Neural cell (in vitro differentiated cells): ENCODE results near the gene TRAPPC5. TPM values are rescaled to one million over a fixed set of nuclear protein-coding genes. Genes with fewer than 3 reads are reported as not detected.
A peak's percentile ranks its signal among the peaks of the same experiment; 100 is the strongest.

Source experiments
- H2AFZ ChIP-seq: fragments of 200-600, 300-800 bp; sonication (generic), shearing (Covaris generic); 2 replicates; pipeline ENCODE4 v1.6.0; 2014; ENCODE audit warnings: low read depth, mild to moderate bottlenecking, antibody characterized with exemption, low read length, moderate library complexity
- H3F3A ChIP-seq: fragments of 200-600 bp; shearing (Covaris generic); 2 replicates; pipeline ENCODE4 v1.6.1; 2016; ENCODE audit warnings: mild to moderate bottlenecking, moderate library complexity, mixed read lengths, antibody characterized with exemption, low read length; ENCODE audit not compliant: insufficient read depth, poor library complexity, severe bottlenecking
- H3K27ac ChIP-seq: fragments of 200-600, 300-800 bp; sonication (generic), shearing (Covaris generic); 2 replicates; pipeline ENCODE4 v1.5.1; 2014; ENCODE audit warnings: mild to moderate bottlenecking, low read length, moderate library complexity
- H3K27me3 ChIP-seq: fragments of 300-800, 200-600 bp; sonication (generic), shearing (Covaris generic); 2 replicates; pipeline ENCODE4 v1.6.0; 2014; ENCODE audit warnings: mild to moderate bottlenecking, low read depth, low read length, moderate library complexity; ENCODE audit not compliant: insufficient read depth
- H3K36me3 ChIP-seq: fragments of 300-800, 200-600 bp; sonication (generic), shearing (Covaris generic); 2 replicates; pipeline ENCODE4 v1.5.1; 2014; ENCODE audit warnings: mild to moderate bottlenecking, antibody characterized with exemption, low read length, moderate library complexity; ENCODE audit not compliant: insufficient read depth
- H3K4me2 ChIP-seq: fragments of 300-800, 200-600 bp; sonication (generic), shearing (Covaris generic); 2 replicates; pipeline ENCODE4 v1.6.0; 2014; ENCODE audit warnings: mild to moderate bottlenecking, low read length
- H3K4me3 ChIP-seq: fragments of 300-800, 200-600 bp; sonication (generic), shearing (Covaris generic); 2 replicates; pipeline ENCODE4 v1.5.1; 2014; ENCODE audit warnings: mild to moderate bottlenecking, low read length, moderate library complexity
- H3K79me2 ChIP-seq: fragments of 200-600 bp; shearing (Covaris generic); replicated peaks from 2 replicates; pipeline ENCODE4 v1.6.0; 2014; ENCODE audit warnings: mild to moderate bottlenecking, low read length, moderate library complexity; ENCODE audit not compliant: insufficient read depth
- H3K9ac ChIP-seq: fragments of 300-800, 200-600 bp; sonication (generic), shearing (Covaris generic); 2 replicates; pipeline ENCODE4 v1.6.1; 2016; ENCODE audit warnings: mild to moderate bottlenecking, low read length, mixed read lengths
- H3K9me2 ChIP-seq: fragments of 200-600 bp; shearing (Covaris generic); 2 replicates; pipeline ENCODE4 v1.6.1; 2016; ENCODE audit warnings: mild to moderate bottlenecking, low read length, mixed read lengths; ENCODE audit not compliant: insufficient read depth
- H3K9me3 ChIP-seq: fragments of 200-600, 300-800 bp; sonication (generic), shearing (Covaris generic); 2 replicates; pipeline ENCODE4 v1.6.1; 2016; ENCODE audit warnings: mild to moderate bottlenecking, mixed run types, low read length, moderate library complexity, mixed read lengths
- H4K20me1 ChIP-seq: fragments of 200-600 bp; shearing (Covaris generic); 2 replicates; pipeline ENCODE4 v1.6.1; 2016; ENCODE audit warnings: mild to moderate bottlenecking, mixed run types; ENCODE audit not compliant: insufficient read depth
- CTCF ChIP-seq: fragments of 450-650 bp; IDR thresholded peaks from 2 replicates; pipeline ENCODE4 v1.5.1; 2014; ENCODE audit warnings: antibody characterized with exemption, mild to moderate bottlenecking, moderate library complexity; ENCODE audit not compliant: poor library complexity, severe bottlenecking
- EP300 ChIP-seq: fragments of 450-650 bp; conservative IDR thresholded peaks from 2 replicates; pipeline ENCODE4 v1.6.1; 2014; ENCODE audit warnings: antibody characterized with exemption, mild to moderate bottlenecking, moderate library complexity; ENCODE audit not compliant: poor library complexity, severe bottlenecking
- EZH2 ChIP-seq: fragments of 200-600, 300-800 bp; shearing (Covaris generic), sonication (generic); IDR thresholded peaks from 2 replicates; pipeline ENCODE4 v1.6.1; 2014; ENCODE audit warnings: antibody characterized with exemption, low read length, borderline replicate concordance, mild to moderate bottlenecking; ENCODE audit not compliant: insufficient read depth, poor library complexity, severe bottlenecking
- MXI1 ChIP-seq: fragments of 450-650 bp; conservative IDR thresholded peaks from 2 replicates; pipeline ENCODE4 v1.6.1; 2014; ENCODE audit warnings: antibody characterized with exemption, mild to moderate bottlenecking; ENCODE audit not compliant: poor library complexity, severe bottlenecking
- POLR2AphosphoS5 ChIP-seq: IDR thresholded peaks from 2 replicates; pipeline ENCODE4 v1.6.1; 2012
- RAD21 ChIP-seq: fragments of 450-650 bp; conservative IDR thresholded peaks from 2 replicates; pipeline ENCODE4 v1.6.1; 2014; ENCODE audit warnings: antibody characterized with exemption, mild to moderate bottlenecking, moderate library complexity
- REST ChIP-seq: IDR thresholded peaks from 2 replicates; pipeline ENCODE4 v1.6.1; 2012; ENCODE audit warnings: borderline replicate concordance
- SMC3 ChIP-seq: fragments of 450-650 bp; conservative IDR thresholded peaks from 2 replicates; pipeline ENCODE4 v1.6.1; 2014; ENCODE audit warnings: antibody characterized with exemption, mild to moderate bottlenecking, moderate library complexity; ENCODE audit not compliant: poor library complexity
- TAF1 ChIP-seq: IDR thresholded peaks from 2 replicates; pipeline ENCODE4 v1.6.1; 2012; ENCODE audit warnings: low read depth
- polyA plus RNA-seq: library from polyadenylated mRNA; depleted of rRNA; stranded (reverse); fragments of >200 nt; gene quantifications from 2 replicates; pipeline ENCODE4 v1.2.3, GENCODE V29; 2014

The TRAPPC5 gene
- polyA plus RNA-seq, 1 donor from 2014 or later: 88.5 TPM

GRCh38 chr19:7652061-7652641 lies 28.5 kb upstream of the TRAPPC5 start:
- no peaks in the 10 kb centered on the region for H3F3A ChIP-seq

GRCh38 chr19:7654401-7654800 lies 26.2 kb upstream of the TRAPPC5 start:
- H3K9me3 ChIP-seq: no peaks in the 10 kb centered on the region
- H3K27ac ChIP-seq: no peak overlapping the region
- H2AFZ ChIP-seq: no peak overlapping the region
- no peaks in the 10 kb centered on the region for H3K79me2 ChIP-seq
- H3K4me2 ChIP-seq: no peak overlapping the region
- no peak for TF ChIP-seq EP300
- TF ChIP-seq RAD21: no peak
- no peak for TF ChIP-seq REST
- no peak for TF ChIP-seq SMC3
- no peak for TF ChIP-seq EZH2
- TF ChIP-seq CTCF: no peak
- no peak for TF ChIP-seq MXI1
- TF ChIP-seq TAF1: no peak
- no peak for TF ChIP-seq POLR2AphosphoS5
- H3K9ac ChIP-seq: no peak overlapping the region
- H3K36me3 ChIP-seq: no peaks in the 10 kb centered on the region
- no peaks in the 10 kb centered on the region for H3K9me2 ChIP-seq
- H3K4me3 ChIP-seq: no peak overlapping the region
- H4K20me1 ChIP-seq: no peaks in the 10 kb centered on the region
- peaks cover 3% of the 10 kb centered on the region for H3K27me3 ChIP-seq
- no peaks in the 10 kb centered on the region for H3F3A ChIP-seq

More at GRCh38 chr19:7652061-7652641, 28.5 kb upstream of the TRAPPC5 start:
- Histone ChIP-seq H3K9me3 (no peaks in the 10 kb centered on the region), H3K27ac (no peak overlapping the region), H3K9ac (no peak overlapping the region), H3K4me3 (no peak overlapping the region), H3K9me2 (no peaks in the 10 kb centered on the region), H3K79me2 (no peaks in the 10 kb centered on the region), H3K4me2 (no peak overlapping the region), H3K27me3 (peaks cover 3% of the 10 kb centered on the region), H4K20me1 (no peaks in the 10 kb centered on the region), H2AFZ (no peak overlapping the region), H3K36me3 (no peaks in the 10 kb centered on the region)
- peak; percentile 78 for TF ChIP-seq RAD21
- peak; percentile 91 for TF ChIP-seq CTCF
- TF ChIP-seq MXI1: no peak
- TF ChIP-seq SMC3: peak; percentile 92
